ENCODE data around the gene ZC3H7A. TPM values are rescaled to one million over a fixed set of nuclear protein-coding genes. Genes with fewer than 3 reads are reported as not detected.

ZC3H7A gene
- total and polyA plus RNA-seq, 10 of the 15 experiments (the other 5 are each of a cell fraction or from before 2014, with no cell fraction given) = 46.3 to 188 (median 68.6) TPM

GRCh38 chr16:11756248-11756647 lies 40.8 kb downstream of the ZC3H7A start:
- peaks cover 20 to 62% of the 10 kb centered on the region in 2 experiments for H3K36me3 ChIP-seq (ENCODE audit: control insufficient read depth in 2 of 2, insufficient read depth in 2 of 2, low read length in 1 of 2)
- no peak for DNase-seq (ENCODE audit: low read depth, low spot score)
- CTCF ChIA-PET = no interaction called here
- SMC1A ChIA-PET (ENCODE audit: uncharacterized antibody, unreplicated experiment) = no interaction called here
- intact Hi-C loops (cut with micrococcal nuclease; ENCODE audit: unreplicated experiment) (no loop called here), in situ Hi-C loops (cut with MboI) (no loop called here)
- POLR2A ChIA-PET = no interaction called here
- ATAC-seq = no peak
- no TSS peak for BruUV-seq (replicated peaks)
- RAD21 ChIA-PET (ENCODE audit: unreplicated experiment) = no interaction called here
- H2AFZ ChIP-seq (ENCODE audit: control insufficient read depth, low read depth, low read length) = no peak overlapping the region
- H4K20me1 ChIP-seq (ENCODE audit: control insufficient read depth, insufficient read depth) = no peaks in the 10 kb centered on the region
- H3K9ac ChIP-seq (ENCODE audit: control insufficient read depth, insufficient read depth, low read length) = no peak overlapping the region
- H3K27ac ChIP-seq (ENCODE audit: control insufficient read depth, insufficient read depth) = no peak overlapping the region
- H3K79me2 ChIP-seq (ENCODE audit: control insufficient read depth, insufficient read depth, low read length) = no peaks in the 10 kb centered on the region
- no peaks in the 10 kb centered on the region for H3K4me1 ChIP-seq (ENCODE audit: control insufficient read depth, insufficient read depth, low read length)
- FAIRE-seq = no peak
- 98% methylated on average over 3 of the region's 3 CpGs for WGBS (ENCODE audit: insufficient coverage, insufficient replicate concordance, low lambda C conversion rate, missing lambda C conversion rate)
- H3K27me3 ChIP-seq (replicated peaks in 1 of 2; ENCODE audit: control insufficient read depth in 2 of 2, insufficient read depth in 2 of 2, low read length in 1 of 2) = no peaks in the 10 kb centered on the region
- no peak for TF ChIP-seq NR2F1 (conservative IDR thresholded peaks at IDR 0.05)
- TF ChIP-seq GATAD2B (conservative IDR thresholded peaks at IDR 0.05; ENCODE audit: low read depth) = no peak
- TF ChIP-seq RB1 (IDR thresholded peaks at IDR 0.05; ENCODE audit: borderline replicate concordance) = no peak
- TF ChIP-seq ZNF207 (IDR thresholded peaks at IDR 0.05; ENCODE audit: borderline replicate concordance) = no peak
- TF ChIP-seq USF2 (IDR thresholded peaks at IDR 0.05; ENCODE audit: borderline replicate concordance, low read depth, low read length) = no peak
- no peak for TF ChIP-seq JUNB (IDR thresholded peaks at IDR 0.05)
- no peak for TF ChIP-seq RBBP5 (conservative IDR thresholded peaks at IDR 0.05)
- TF ChIP-seq POLR2A (IDR thresholded peaks at IDR 0.05; ENCODE audit: low read depth, low read length) = no peak
- TF ChIP-seq CHD2 (IDR thresholded peaks at IDR 0.05; ENCODE audit: borderline replicate concordance, low read depth, low read length) = no peak
- TF ChIP-seq CHD4 (IDR thresholded peaks at IDR 0.05) = no peak
- TF ChIP-seq KAT2A (conservative IDR thresholded peaks at IDR 0.05; ENCODE audit: control insufficient read depth, low read depth, low read length) = no peak
- no peak for TF ChIP-seq GABPA (IDR thresholded peaks at IDR 0.05; ENCODE audit: low read depth)
- TF ChIP-seq TCF7 (IDR thresholded peaks at IDR 0.05; ENCODE audit: borderline replicate concordance) = no peak
- no peak for TF ChIP-seq FOS (IDR thresholded peaks at IDR 0.05; ENCODE audit: borderline replicate concordance, extremely low read depth, insufficient read length)
- no peak for TF ChIP-seq CREB1 (IDR thresholded peaks at IDR 0.05; ENCODE audit: low read depth)
- TF ChIP-seq PML (IDR thresholded peaks at IDR 0.05; ENCODE audit: low read length) = no peak
- H3K4me3 ChIP-seq = no peak overlapping the region
- H3K9me3 ChIP-seq (replicated peaks; ENCODE audit: control insufficient read depth, insufficient read depth, low read length) = no peaks in the 10 kb centered on the region
- H3K4me2 ChIP-seq (ENCODE audit: control insufficient read depth, insufficient read depth) = no peak overlapping the region
